GM18870 (cell line): Measurements from ENCODE around the gene POC1B.
A peak's percentile ranks its signal among the peaks of the same experiment; 100 is the strongest.
"Not testable (repeated sequence)": the region's sequence is repeated elsewhere in the genome, so short reads cannot be mapped to it uniquely, and the experiment has no call there.

Experiments
- ATAC-seq: cut with Tn5 transposase; IDR thresholded peaks from one replicate; pipeline ENCODE4 v1.9.1; 2021; ENCODE audit warnings: moderate library complexity; ENCODE audit not compliant: unreplicated experiment

The POC1B gene

GRCh38 chr12:89468017-89468416, 57.8 kb downstream of the POC1B start:
- no peak for ATAC-seq

DNA sequence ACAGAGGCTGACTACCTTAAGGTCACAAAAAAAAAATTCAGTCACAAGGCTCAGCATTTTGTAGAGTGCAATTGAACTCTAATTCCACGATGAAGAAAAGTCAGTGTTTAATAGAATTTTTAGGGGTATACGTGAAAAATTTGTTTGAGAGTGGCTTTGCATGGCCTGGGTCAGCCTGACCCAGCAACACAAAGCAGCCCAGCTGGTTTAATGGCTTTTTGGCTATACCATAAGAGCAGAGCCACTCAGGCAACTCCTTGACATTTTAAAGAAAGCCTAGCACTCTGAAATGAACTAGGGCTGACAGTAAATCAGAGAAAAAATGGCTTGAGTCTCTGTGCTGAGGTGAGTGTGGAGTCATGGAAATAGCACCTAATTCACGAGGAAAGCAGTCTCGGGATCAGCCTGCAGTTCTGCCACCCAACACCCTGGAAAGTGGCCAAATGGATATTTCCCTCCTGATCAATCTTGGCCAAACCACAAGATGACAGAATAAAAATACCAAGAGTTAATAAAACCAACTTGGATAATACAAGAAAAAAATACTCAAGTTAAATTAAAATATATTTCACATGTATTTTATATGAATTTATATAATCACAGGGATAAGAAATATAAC, 60.8 kb downstream of the POC1B start:
- no peak for ATAC-seq

DNA sequence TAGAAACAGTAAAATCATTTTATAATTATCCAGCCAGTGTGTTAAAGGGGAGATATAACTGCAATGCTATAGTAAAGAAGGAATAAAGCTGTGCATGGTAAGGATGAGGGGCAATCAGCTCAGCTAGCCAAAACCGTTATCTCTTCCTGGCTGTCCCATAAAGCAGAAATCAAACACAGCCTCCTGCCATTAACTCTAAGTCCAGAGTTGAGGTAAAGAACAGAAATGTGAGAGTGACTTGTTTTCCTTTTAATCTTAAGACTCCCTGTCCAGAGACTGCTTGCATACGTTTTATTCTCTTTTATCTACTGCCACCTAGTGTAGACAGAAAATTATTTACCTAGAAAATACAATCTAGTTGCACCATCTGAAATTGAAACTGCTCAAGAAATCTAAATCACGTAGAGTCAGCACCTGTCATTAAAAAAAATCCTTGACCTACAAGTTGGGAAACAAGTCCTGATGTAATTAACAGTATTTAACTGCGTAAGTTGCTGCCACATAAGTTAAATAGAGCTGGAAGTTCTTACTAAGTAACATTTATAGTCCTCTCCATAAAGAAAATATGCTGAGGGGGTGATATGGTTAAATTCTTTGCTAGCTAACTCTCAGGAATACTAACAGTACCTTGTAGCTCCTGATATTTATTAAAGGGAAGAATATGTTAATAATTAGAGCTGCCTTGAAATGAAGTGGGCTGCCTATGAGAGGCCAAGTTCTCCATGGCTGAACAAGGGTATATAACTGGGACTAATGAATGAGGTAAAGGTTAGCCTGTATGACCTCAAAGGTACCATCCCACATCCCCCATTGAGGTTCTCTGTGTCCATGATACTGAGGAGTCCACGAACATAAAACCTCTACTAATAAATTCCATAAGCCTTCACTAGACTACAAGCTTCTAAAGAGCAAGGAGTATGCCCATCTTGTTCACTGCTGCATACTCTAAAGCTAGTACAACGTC, 63.9 kb downstream of the POC1B start:
- ATAC-seq = peak; percentile 91

DNA sequence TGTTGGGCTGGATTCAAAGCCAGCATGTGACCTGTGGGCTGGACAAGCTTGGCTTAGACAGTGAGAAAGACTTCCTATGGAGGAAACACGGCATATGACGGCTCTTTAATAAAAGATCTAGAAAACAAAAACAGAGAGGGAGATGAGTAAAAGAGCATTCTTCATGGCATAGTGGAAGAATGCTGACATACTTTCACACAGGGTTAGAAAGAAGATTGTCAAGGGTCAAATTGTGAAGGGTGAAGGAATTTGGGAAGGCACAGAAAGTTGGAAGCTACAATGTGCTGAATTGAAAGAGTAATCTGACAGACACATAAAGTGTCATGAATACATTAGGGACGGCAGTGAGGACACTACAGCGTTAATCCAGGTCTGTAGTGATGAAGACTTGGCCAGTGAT, 64.7 kb downstream of the POC1B start:
- no peak for ATAC-seq

DNA sequence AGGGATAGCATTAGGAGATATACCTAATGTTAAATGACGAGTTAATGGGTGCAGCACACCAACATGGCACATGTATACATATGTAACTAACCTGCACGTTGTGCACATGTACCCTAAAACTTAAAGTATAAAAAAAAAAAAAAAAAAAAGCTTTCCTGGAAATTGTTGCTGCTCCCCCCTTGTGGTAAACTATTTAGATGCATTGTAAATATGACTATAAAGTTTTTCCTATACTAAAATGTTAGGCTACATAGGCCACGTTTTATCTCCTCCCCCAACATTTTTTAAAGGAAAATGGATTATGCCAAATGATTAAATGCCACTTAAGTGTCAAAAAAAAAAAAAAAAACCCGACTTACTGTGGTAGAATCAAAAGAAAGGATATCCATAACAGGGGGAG, 66.6 kb downstream of the POC1B start:
- not testable (repeated sequence) for ATAC-seq

GRCh38 chr12:89456565-89456964, 69.3 kb downstream of the POC1B start:
- ATAC-seq = no peak

DNA sequence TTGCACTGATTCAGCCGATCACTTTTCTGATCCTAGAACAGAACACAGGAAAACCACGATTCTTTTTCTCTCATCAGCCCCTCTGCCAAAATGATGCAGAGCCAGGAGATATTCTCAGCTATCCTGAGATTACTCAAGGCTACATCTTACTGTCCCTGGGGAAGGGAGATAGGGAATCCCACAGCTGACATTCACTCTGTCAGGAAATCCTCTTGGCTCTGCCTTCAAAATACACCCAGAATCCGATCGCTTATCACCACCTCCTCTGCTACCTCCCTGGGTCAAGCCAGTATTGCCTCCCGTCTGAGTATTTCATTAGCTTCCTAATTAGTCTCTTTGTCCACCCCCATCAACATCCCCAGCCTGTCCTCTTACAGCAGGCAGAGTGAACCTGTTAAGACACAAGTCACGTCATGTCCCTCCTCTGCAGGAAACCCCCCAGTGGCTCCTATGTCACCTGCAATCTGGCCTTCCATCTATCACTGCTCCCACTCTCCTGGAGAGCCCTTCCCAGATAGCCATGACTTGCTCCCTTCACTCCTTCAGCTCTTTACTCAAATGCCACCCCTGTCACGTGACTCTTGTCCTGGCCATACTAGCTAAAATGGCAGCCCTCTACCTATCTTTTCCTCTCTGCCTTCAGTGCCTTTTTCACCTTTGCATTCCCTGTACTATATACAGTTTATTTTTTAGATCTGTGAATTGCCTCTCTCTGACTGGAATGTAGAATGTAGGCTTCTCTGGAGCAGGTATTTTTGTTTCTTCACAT, 71.6 kb downstream of the POC1B start:
- no peak for ATAC-seq

DNA sequence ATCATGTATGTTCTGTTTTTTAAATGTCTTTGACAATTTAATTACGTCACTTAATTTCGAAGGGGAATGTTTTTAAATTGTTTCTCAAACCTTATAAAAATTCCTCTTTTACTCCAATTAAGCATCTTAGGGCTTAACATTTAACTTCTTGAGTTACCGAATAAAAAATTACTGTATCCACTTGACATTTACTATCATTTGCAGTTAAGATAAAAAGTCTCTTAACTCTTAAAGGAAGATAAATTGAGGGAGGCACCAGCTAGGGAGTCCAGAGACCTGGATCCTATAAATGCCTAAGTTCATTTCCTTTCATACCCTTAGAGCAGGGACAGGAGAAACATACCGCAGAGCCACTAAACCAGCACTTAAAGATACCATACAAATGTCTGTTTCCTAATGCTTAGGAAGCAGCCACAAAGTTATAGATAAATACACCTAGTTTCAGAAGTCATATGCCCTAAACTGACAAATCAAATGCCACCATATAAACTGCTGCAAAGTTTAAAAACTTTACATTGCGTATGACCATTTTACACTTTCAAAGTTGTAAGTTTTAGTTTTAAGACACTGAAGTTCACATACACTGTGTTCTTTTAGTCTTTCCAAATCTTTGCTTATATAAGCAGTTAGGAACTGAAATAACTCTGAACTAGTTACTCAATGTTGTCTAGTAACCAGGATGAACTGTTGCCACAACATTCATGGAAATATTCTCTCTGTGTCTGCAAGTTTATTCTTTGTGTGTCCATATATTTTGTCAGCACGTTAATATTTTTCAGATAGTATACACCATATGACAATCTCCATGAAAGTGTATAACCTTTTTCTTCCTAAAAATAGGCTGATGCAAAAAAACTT, 72.5 kb downstream of the POC1B start:
- ATAC-seq = no peak

- no peak for ATAC-seq
Measured at GRCh38 chr12:89451841-89452251, 74.0 kb downstream of the POC1B start.

GRCh38 chr12:89450907-89451306, 74.9 kb downstream of the POC1B start:
- no peak for ATAC-seq

GRCh38 chr12:89448951-89449371, 76.9 kb downstream of the POC1B start:
- ATAC-seq = no peak

DNA sequence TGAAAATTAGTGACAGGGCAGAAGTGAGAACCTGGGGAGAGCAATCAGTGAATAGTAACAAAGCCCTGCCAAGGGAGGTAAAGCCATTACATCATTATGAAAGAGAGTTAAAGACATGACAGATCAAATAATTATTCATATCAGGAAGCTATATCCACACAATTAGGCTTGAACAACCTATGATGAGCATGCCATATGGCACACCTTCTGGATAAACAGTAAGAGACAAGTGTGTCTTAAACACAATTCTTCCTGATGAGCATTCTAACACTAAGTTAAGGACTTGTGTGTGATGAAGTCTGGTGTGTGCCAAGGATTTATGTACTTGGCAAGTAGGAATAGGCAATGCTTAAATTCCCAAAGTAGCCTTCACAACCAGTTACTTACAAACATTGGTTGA, 77.3 kb downstream of the POC1B start:
- ATAC-seq = no peak

GRCh38 chr12:89439941-89440340, 85.9 kb downstream of the POC1B start:
- no peak for ATAC-seq

GRCh38 chr12:89437231-89437630, 88.6 kb downstream of the POC1B start:
- no peak for ATAC-seq

GRCh38 chr12:89436062-89436461, 89.8 kb downstream of the POC1B start:
- no peak for ATAC-seq

GRCh38 chr12:89433634-89434033, 92.2 kb downstream of the POC1B start:
- no peak for ATAC-seq

- ATAC-seq = no peak
Measured at GRCh38 chr12:89432396-89432795, 93.5 kb downstream of the POC1B start.

DNA sequence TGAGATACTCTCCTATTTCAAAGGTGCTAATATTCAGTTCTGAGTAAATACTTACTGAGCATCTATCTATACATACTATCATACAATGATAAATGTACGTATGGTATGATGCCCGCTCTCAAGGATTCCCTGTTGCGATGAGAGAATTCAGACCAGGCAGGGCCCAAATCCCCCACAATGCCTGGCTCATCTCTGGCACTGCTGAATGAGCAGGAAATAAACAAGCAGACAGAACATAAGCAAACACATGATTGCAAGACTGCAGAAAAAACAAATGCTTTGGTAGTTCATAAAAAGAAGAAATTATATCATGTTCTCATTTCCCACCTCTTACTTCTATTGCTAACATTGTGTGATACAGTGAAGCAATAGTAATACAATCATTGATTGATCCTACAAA, 96.3 kb downstream of the POC1B start:
- no peak for ATAC-seq

- ATAC-seq = peak; percentile 99
Measured at GRCh38 chr12:89427508-89428156, 98.2 kb downstream of the POC1B start.

DNA sequence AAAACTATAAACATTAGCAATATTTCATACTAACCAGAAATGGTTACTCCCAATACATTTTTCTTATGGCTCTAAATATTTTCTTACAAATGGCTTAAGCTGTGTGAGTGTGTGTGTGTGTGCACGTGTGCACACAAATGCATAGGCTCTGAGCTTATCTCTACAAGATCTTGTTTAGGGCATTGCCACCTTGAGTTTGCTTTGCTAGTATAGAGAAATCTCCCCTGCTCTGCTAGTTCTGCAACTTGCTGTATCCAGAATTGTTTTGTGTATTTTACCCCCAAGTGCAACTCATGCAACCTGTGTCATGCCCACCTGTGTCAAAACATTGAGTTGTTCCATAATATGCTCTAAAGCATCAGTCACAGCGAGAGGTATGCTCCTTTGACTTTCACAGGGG, 101.0 kb downstream of the POC1B start:
- ATAC-seq = no peak
